Renal cortical epithelial cell (primary cell): Measurements from ENCODE around the gene BMPER. TPM values are rescaled to one million over a fixed set of nuclear protein-coding genes. Genes with fewer than 3 reads are reported as not detected.

Source experiments
- DNase-seq: peaks from one replicate; pipeline ENCODE4 v3.0.0-alpha.2; 2011; ENCODE audit warnings: low read depth
- total RNA-seq: library from RNA; depleted of rRNA; stranded (reverse); fragments of >200 nt; gene quantifications from 2 replicates; pipeline ENCODE4 v1.2.3, GENCODE V29; 2014

Gene BMPER
- total RNA-seq, 1 donor from 2014 or later, result 0.35 TPM

- DNase-seq, result peak; percentile 54
These were observed 186.1 kb downstream of the BMPER start for GRCh38 chr7:34091321-34091917.

GRCh38 chr7:34093276-34093675 lies 187.9 kb downstream of the BMPER start:
- DNase-seq, result no peak

- DNase-seq, result peak; percentile 33
These were observed 190.9 kb downstream of the BMPER start for GRCh38 chr7:34096198-34096651.

- no peak for DNase-seq
These were observed 191.4 kb downstream of the BMPER start for GRCh38 chr7:34096777-34097176.

- DNase-seq, result no peak
These were observed 195.3 kb downstream of the BMPER start for GRCh38 chr7:34100661-34101060.

GRCh38 chr7:34104115-34104514 lies 198.8 kb downstream of the BMPER start:
- no peak for DNase-seq

GRCh38 chr7:34104992-34105391 lies 199.7 kb downstream of the BMPER start:
- no peak for DNase-seq

- no peak for DNase-seq
These were observed 201.9 kb downstream of the BMPER start for GRCh38 chr7:34107276-34107675.

- no peak for DNase-seq
These were observed 202.8 kb downstream of the BMPER start for GRCh38 chr7:34108165-34108564.

GRCh38 chr7:34109936-34110780 lies 204.8 kb downstream of the BMPER start:
- no peak for DNase-seq

- DNase-seq, result no peak
These were observed 205.7 kb downstream of the BMPER start for GRCh38 chr7:34111031-34111430.

- DNase-seq, result no peak
These were observed 210.2 kb downstream of the BMPER start for GRCh38 chr7:34115503-34115902.

GRCh38 chr7:34117573-34117972 lies 212.2 kb downstream of the BMPER start:
- DNase-seq, result no peak

- DNase-seq, result no peak
These were observed 216.0 kb downstream of the BMPER start for GRCh38 chr7:34121366-34121765.

GRCh38 chr7:34123316-34123715 lies 218.0 kb downstream of the BMPER start:
- peak; percentile 3 for DNase-seq

GRCh38 chr7:34124765-34125164 lies 219.4 kb downstream of the BMPER start:
- DNase-seq, result no peak

- DNase-seq, result no peak
These were observed 223.4 kb downstream of the BMPER start for GRCh38 chr7:34128762-34129161.

GRCh38 chr7:34130558-34131295 lies 225.4 kb downstream of the BMPER start:
- DNase-seq, result no peak

- DNase-seq, result no peak
These were observed 226.0 kb downstream of the BMPER start for GRCh38 chr7:34131371-34131770.

GRCh38 chr7:34133356-34133982 lies 228.1 kb downstream of the BMPER start:
- peak; percentile 33 for DNase-seq

- DNase-seq, result peak; percentile 38
These were observed 228.8 kb downstream of the BMPER start for GRCh38 chr7:34133983-34134782.
